Mucosa of gallbladder (tissue), 1 donor: Measurements from ENCODE around the gene TMPRSS11E. TPM values are rescaled to one million over a fixed set of nuclear protein-coding genes. Genes with fewer than 3 reads are reported as not detected.
"Not testable (repeated sequence)": the region's sequence is repeated elsewhere in the genome, so short reads cannot be mapped to it uniquely, and the experiment has no call there.

Experiments
- DNase-seq: peaks from one replicate; pipeline ENCODE4 v3.0.0-alpha.2; 2020; ENCODE audit warnings: low spot score
- total RNA-seq: library from RNA; stranded (reverse); gene quantifications from one replicate; pipeline ENCODE4 v1.2.1, GENCODE V29; 2021
- donor health status: DM: no; HTN: no; CAD: no.

TMPRSS11E gene
- total RNA-seq, 1 donor from 2014 or later = not detected

- no peak for DNase-seq
Measured at GRCh38 chr4:68462691-68463090, 15.4 kb downstream of the TMPRSS11E start.

- no peak for DNase-seq
Measured at GRCh38 chr4:68463796-68464195, 16.5 kb downstream of the TMPRSS11E start.

- DNase-seq = no peak
Measured at GRCh38 chr4:68465058-68465457, 17.8 kb downstream of the TMPRSS11E start.

- no peak for DNase-seq
Measured at GRCh38 chr4:68466185-68466584, 18.9 kb downstream of the TMPRSS11E start.

- DNase-seq = no peak
Measured at GRCh38 chr4:68466751-68467150, 19.5 kb downstream of the TMPRSS11E start.

- no peak for DNase-seq
Measured at GRCh38 chr4:68469482-68469881, 22.2 kb downstream of the TMPRSS11E start.

- DNase-seq = no peak
Measured at GRCh38 chr4:68476191-68476590, 28.9 kb downstream of the TMPRSS11E start.

- DNase-seq = no peak
Measured at GRCh38 chr4:68489338-68489737, 42.1 kb downstream of the TMPRSS11E start.

GRCh38 chr4:68490826-68491457 lies 43.7 kb downstream of the TMPRSS11E start:
- no peak for DNase-seq

GRCh38 chr4:68494688-68495087 lies 47.4 kb downstream of the TMPRSS11E start:
- DNase-seq = no peak

GRCh38 chr4:68498413-68499007 lies 51.2 kb downstream of the TMPRSS11E start:
- DNase-seq = peak; percentile 68

- no peak for DNase-seq
Measured at GRCh38 chr4:68499021-68499420, 51.8 kb downstream of the TMPRSS11E start.

GRCh38 chr4:68503462-68503861 lies 56.2 kb downstream of the TMPRSS11E start:
- not testable (repeated sequence) for DNase-seq

- not testable (repeated sequence) for DNase-seq
Measured at GRCh38 chr4:68504836-68505235, 57.6 kb downstream of the TMPRSS11E start.

GRCh38 chr4:68505452-68505851 lies 58.2 kb downstream of the TMPRSS11E start:
- DNase-seq = not testable (repeated sequence)

- DNase-seq = no peak
Measured at GRCh38 chr4:68518889-68519288, 71.6 kb downstream of the TMPRSS11E start.

GRCh38 chr4:68520985-68521384 lies 73.7 kb downstream of the TMPRSS11E start:
- DNase-seq = no peak

GRCh38 chr4:68522232-68522631 lies 75.0 kb downstream of the TMPRSS11E start:
- DNase-seq = not testable (repeated sequence)

GRCh38 chr4:68535974-68536373 lies 88.7 kb downstream of the TMPRSS11E start:
- no peak for DNase-seq

GRCh38 chr4:68536375-68536774 lies 89.1 kb downstream of the TMPRSS11E start:
- no peak for DNase-seq

GRCh38 chr4:68542742-68543141 lies 95.5 kb downstream of the TMPRSS11E start:
- DNase-seq = not testable (repeated sequence)
